Activated T-cell treated with anti-CD3 and anti-CD28 coated beads for 24 hours (primary cell): ENCODE measurements around the gene CUL9.
A peak's percentile ranks its signal among the peaks of the same experiment; 100 is the strongest.
"Not testable (repeated sequence)": the region's sequence is repeated elsewhere in the genome, so short reads cannot be mapped to it uniquely, and the experiment has no call there.

Experiments
- DNase-seq: peaks from one replicate; pipeline ENCODE4 v3.0.0-alpha.2; 2020; ENCODE audit warnings: low read depth

CUL9 gene

GRCh38 chr6:43181942-43182860, at the start of gene CUL9:
Gene CUL9, plus strand, starts transcription at chr6:43182196. Its CDS starts 2,115 bp downstream, at chr6:43184311.
- peak; percentile 78 for DNase-seq

DNA sequence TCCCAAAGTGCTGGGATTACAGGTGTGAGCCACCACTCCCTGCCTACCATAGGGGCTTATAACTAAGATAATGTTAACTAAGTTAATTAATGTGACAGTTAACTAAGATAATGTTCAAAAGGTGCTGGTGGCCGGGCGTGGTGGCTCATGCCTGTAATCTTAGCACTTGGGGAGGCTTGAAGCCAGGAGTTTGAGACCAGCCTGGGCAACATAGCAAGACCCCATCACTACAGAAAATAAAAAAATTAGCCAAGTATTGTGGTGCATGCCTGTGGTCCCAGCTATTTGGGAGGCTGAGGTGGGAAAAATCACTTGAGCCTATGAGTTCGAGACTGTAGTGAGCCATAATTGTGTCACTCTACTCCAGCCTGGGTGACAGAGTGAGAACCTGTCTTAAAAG, 43.7 kb upstream of the CUL9 start:
- no peak for DNase-seq

- not testable (repeated sequence) for DNase-seq
Observed at GRCh38 chr6:43139973-43140372, 42.0 kb upstream of the CUL9 start.

- DNase-seq: no peak
Observed at GRCh38 chr6:43141644-43142043, 40.4 kb upstream of the CUL9 start.

DNA sequence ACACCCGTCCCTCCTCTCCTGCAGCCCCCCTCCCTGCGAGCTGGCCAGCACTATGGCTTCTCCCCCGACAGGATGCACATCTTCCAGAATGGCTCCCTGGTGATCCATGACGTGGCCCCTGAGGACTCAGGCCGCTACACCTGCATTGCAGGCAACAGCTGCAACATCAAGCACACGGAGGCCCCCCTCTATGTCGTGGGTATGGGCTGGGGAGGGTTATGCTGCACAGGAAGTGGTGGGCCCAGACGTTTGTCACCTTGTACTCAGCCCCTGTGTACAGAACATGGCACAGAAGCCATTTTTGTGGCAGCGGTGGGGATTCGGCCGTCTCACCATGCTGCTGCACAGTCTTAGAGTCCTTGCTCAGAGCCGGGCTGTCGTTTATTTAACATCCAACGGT, 39.9 kb upstream of the CUL9 start:
- DNase-seq: no peak

GRCh38 chr6:43143235-43144128, 38.5 kb upstream of the CUL9 start:
- DNase-seq: peak; percentile 70

DNA sequence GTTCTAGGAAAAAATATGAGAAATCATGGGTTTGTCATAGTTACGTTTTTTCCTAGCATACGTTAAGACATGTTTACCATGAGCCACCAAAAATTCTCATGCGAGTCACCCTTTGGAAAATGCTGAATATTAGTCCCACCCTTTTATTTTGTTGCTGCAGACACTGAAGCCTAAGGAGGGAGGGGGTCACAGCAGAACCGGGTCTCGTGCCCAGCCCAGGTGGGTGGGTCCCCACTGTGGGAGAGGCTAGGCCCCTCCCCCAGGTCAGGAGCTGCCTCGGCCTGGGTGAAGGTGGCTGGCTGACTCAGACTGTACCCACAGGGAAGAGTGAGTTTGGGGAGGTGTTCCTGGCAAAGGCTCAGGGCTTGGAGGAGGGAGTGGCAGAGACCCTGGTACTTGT, 37.1 kb upstream of the CUL9 start:
- no peak for DNase-seq

- DNase-seq: no peak
Observed at GRCh38 chr6:43146261-43146660, 35.7 kb upstream of the CUL9 start.

GRCh38 chr6:43146709-43147688, 35.0 kb upstream of the CUL9 start:
- DNase-seq: no peak

DNA sequence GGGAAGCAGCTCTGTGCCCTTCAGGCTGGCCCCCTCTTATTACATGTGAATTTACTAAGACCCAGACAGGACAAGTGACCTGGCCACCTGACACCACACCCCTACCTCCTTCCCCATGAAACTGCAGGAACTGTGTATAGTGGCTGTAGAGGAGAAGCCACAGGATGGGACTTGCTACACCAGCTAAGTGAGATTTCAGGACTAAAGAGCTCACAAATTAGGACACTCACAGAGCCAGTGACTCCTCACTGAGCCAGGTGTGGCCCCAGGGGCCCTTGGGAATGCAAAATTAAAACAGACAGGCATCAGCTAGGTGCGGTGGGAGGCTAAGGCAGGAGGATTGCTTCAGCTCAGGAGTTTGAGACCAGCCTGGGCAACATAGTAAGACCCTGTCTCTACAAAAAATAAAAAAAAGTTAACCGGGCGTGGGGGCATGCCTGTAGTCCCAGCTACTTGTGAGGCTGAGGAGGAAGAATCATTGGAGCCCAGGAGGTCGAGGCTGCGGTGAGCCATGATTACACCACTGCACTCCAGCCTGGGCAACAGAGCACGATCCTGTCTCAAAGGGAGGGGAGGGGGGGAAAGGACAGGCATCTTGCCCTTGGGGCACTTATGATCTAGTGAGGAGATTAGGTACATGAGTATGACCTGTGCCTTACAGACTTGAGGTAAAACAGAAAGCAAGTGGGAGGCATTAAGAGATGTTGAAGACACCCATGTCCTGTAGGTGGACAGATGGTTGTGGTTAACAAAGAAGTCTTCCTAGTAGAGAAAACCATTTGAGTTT, 34.1 kb upstream of the CUL9 start:
- DNase-seq: no peak

DNA sequence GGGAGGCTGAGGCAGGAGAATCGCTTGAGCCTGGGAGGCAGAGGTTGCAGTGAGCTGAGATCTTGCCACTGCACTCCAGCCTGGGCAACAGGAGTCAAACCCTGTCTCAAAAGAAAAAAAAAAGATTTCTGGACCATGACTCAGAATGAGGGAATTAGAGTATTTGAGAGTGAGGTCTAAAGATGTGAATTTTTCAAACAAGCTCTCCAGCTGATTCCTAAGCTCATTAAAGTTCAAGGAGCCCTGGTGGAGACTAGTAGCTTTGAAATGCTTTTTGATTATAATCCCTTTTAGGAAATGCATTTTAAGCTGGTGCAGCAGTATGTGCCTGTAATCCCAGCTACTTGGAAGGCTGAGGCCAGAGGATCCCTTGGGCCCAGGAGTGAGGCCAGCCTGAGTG, 32.7 kb upstream of the CUL9 start:
- DNase-seq: no peak

GRCh38 chr6:43150051-43150751, 31.8 kb upstream of the CUL9 start:
- no peak for DNase-seq

DNA sequence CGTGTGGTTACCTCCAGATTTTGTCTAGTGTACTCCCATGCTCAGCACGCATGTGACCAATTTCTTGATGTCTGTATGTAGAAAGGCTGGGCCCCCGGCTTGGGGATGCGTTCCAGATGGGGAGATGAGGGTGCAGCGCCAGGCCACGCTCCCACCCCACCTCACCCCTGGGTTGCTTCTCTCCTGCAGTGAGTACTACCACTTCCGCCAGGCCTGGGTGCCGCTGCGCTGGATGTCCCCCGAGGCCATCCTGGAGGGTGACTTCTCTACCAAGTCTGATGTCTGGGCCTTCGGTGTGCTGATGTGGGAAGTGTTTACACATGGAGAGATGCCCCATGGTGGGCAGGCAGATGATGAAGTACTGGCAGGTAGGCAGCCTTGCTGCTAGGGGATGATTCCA, 22.4 kb upstream of the CUL9 start:
- no peak for DNase-seq

DNA sequence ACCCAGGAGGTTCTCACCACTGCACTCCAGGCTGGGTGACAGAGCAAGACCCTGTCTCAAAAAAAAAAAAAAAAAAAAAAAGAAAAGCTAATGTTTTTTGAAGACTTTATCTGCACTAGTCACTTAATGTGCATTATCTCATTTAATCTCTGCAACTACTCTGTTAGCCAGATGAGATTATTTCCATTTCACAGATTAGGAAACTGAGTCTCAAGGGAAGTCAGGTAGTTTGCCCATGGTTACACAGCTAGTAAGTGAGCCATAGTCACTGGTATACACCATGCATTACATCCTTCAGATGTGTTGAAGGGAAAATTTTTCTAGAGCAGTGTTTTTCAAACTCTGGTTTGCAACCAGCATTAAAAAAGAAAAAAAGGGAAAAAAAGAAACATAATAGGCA, 18.1 kb upstream of the CUL9 start:
- DNase-seq: no peak

DNA sequence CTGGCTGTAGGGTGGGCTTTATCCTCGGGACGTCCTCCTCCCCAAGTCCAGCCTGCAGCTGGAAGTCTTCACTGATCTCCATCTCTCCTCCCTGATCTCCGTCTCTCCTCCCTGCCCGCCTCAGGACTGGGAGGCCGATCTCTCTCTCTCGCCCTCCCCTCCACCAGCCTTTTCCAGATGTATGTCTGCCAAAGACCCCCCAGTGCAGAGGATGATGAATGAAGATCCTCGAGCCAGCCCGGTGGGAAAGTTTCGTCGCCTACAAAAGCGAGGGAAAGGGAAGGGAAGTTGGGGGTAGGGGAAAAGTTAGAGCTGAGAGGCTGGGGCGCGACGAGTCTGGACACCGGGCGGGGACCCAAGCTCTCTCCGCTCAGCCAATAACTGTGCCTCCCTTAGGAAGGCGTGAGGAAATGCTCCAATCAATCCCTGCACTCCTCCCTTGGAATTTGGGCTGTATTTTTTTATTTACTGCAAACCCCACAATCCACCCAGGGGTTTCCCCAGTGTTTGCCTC, 11.5 kb upstream of the CUL9 start:
- no peak for DNase-seq

- peak; percentile 99 for DNase-seq
Observed at GRCh38 chr6:43170931-43171706, 10.9 kb upstream of the CUL9 start, which contains the start of gene SRF. Gene SRF, plus strand, starts transcription at chr6:43171269. Its CDS starts 388 bp downstream, at chr6:43171657.

DNA sequence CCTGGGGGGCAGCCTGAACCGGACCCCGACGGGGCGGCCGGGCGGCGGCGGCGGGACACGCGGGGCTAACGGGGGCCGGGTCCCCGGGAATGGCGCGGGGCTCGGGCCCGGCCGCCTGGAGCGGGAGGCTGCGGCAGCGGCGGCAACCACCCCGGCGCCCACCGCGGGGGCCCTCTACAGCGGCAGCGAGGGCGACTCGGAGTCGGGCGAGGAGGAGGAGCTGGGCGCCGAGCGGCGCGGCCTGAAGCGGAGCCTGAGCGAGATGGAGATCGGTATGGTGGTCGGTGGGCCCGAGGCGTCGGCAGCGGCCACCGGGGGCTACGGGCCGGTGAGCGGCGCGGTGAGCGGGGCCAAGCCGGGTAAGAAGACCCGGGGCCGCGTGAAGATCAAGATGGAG, 10.3 kb upstream of the CUL9 start:
- no peak for DNase-seq

- no peak for DNase-seq
Observed at GRCh38 chr6:43172104-43173007, 9.6 kb upstream of the CUL9 start.
